Epithelial cell of proximal tubule (primary cell): Measurements from ENCODE around the gene CTXN3. TPM values are rescaled to one million over a fixed set of nuclear protein-coding genes. Genes with fewer than 3 reads are reported as not detected.

Experiments used
- DNase-seq: peaks from one replicate; pipeline ENCODE4 v3.0.0-alpha.2; 2011; ENCODE audit warnings: low read depth
- H3K4me3 ChIP-seq: 2 replicates; pipeline ENCODE4 v1.5.1; 2011; ENCODE audit warnings: low read depth, mild to moderate bottlenecking, low read length
- CTCF ChIP-seq: conservative IDR thresholded peaks from 2 replicates; pipeline ENCODE4 v1.5.1; 2012; ENCODE audit warnings: low read depth, mild to moderate bottlenecking, low read length
- total RNA-seq: library from RNA; depleted of rRNA; stranded (reverse); fragments of >200 nt; gene quantifications from 2 replicates; pipeline ENCODE4 v1.2.3, GENCODE V29; 2015

Gene CTXN3
- total RNA-seq, 1 donor from 2014 or later, result not detected

DNA sequence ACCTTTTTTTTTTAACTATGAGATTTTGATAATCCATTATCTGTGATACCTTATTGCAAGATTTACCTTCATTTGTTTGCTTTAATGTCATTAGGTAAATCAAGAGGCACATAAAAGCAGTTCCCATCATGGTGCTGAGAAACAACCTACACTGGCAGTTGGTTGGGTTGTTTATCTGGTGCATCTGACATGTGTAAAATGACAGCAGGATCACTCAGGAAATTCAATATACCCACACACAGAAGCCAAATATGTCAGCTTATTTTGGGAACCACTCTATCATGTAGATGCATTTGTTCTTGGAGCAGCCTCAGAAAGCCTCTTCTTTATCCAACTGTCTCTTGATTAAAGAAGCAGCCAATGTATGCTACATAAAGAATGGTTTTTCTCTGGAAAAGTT is 46.5 kb downstream of the CTXN3 start:
- no peak for TF ChIP-seq CTCF
- no peak for DNase-seq
- H3K4me3 ChIP-seq, result no peak overlapping the region

GRCh38 chr5:127696683-127697082 is 47.8 kb downstream of the CTXN3 start:
- TF ChIP-seq CTCF, result no peak
- H3K4me3 ChIP-seq, result no peak overlapping the region
- DNase-seq, result no peak

- H3K4me3 ChIP-seq, result no peak overlapping the region
- peak; percentile 80 for DNase-seq
- TF ChIP-seq CTCF, result no peak
Measured at GRCh38 chr5:127697894-127698600, 49.2 kb downstream of the CTXN3 start.

GRCh38 chr5:127699416-127699815 is 50.5 kb downstream of the CTXN3 start:
- no peak for DNase-seq
- no peak for TF ChIP-seq CTCF
- no peak overlapping the region for H3K4me3 ChIP-seq

DNA sequence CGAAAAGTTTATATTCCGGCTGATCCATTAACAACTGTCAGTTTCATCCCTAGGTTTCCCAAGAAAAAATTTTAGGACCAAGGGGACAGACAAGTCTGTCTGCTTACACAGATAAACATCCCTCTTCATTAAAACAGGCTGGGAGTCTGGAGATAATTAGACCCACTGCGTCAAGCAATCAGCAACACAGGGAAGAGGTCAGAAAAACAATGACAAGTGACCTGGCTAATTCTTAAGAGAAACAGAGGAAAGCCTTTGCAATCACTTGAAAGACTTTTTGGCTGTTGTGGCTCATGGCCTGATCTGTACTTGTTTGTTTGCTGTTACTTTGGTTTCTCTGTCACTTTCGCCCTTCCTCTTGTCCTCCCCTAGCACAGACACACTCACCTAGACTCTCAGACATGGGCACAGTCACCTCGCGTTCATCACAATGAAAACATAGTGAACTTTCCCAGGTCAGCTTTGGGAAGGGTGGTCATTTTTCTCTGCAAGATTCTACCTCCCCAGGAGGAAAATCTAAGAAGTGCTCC is 51.4 kb downstream of the CTXN3 start:
- no peak for TF ChIP-seq CTCF
- no peak for DNase-seq
- H3K4me3 ChIP-seq, result no peak overlapping the region

DNA sequence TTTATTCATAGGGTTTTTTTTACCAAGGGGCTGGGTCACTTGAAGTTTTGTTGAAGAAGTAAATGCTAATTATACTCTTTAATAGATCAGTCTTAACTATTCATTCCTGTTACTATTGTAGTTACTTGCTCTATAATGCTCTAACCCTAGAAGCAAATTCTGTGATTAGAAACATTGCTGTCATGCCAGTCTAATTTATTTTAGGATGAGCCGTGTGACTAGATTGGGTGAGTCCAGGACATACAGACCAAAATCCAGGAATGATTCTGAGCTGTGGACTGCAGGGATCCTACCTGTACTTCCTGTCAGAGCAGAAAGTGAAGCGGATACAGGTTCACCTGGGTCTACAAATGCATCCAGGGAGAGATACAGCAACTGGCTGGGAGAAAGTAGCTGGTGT is 53.6 kb downstream of the CTXN3 start:
- TF ChIP-seq CTCF, result no peak
- no peak overlapping the region for H3K4me3 ChIP-seq
- no peak for DNase-seq
